IMR-90 (cell line): Measurements from ENCODE around the gene TMEM141. TPM values are rescaled to one million over a fixed set of nuclear protein-coding genes. Genes with fewer than 3 reads are reported as not detected.

Experiments used
- ATAC-seq: fragments of 200-7000 bp; cut with Tn5 transposase; 2 replicates; pipeline ENCODE4 v1.9.1; 2020; ENCODE audit warnings: low read depth, mild to moderate bottlenecking, moderate library complexity
- BruUV-seq: library from RNA; stranded (reverse); fragments of 400-500 nt; replicated peaks from 2 replicates; lab custom pipeline; 2021; lab: Mats Ljungman, UMichigan
- CTCF ChIA-PET: fragments of 300-600 bp; formaldehyde crosslinking; extraction: SDS; loops from one replicate; lab custom pipeline; 2021; ENCODE audit warnings: antibody characterized with exemption; lab: Yijun Ruan, JAX
- POLR2A ChIA-PET: fragments of 300-600 bp; sonication (Branson Sonifier 250); formaldehyde crosslinking; loops from one replicate; lab custom pipeline; 2022; ENCODE audit warnings: antibody characterized with exemption; ENCODE audit not compliant: unreplicated experiment; lab: Charles Lee
- DNase-seq: peaks from one replicate; pipeline ENCODE4 v3.0.0; 2013
- H2AFZ ChIP-seq: replicated peaks from 2 replicates; pipeline ENCODE3; 2013; ENCODE audit warnings: low read length, mild to moderate bottlenecking; ENCODE audit not compliant: poor library complexity
- H2AK5ac ChIP-seq: 2 replicates; pipeline ENCODE4 v1.6.1; 2013; ENCODE audit warnings: low read depth, low read length, inconsistent platforms
- H2AK9ac ChIP-seq: replicated peaks from 2 replicates; pipeline ENCODE3; 2013; ENCODE audit warnings: mild to moderate bottlenecking, low read depth, low read length, moderate library complexity; ENCODE audit not compliant: poor library complexity
- H2BK120ac ChIP-seq: 2 replicates; pipeline ENCODE4 v1.6.1; 2013; ENCODE audit warnings: low read depth, low read length, inconsistent platforms
- H2BK15ac ChIP-seq: 3 replicates; pipeline ENCODE4 v1.6.1; 2013; ENCODE audit warnings: low read depth, low read length, inconsistent platforms
- H2BK20ac ChIP-seq: 2 replicates; pipeline ENCODE4 v1.6.1; 2013; ENCODE audit warnings: low read depth, mild to moderate bottlenecking, inconsistent platforms, low read length, moderate library complexity
- H2BK5ac ChIP-seq: 2 replicates; pipeline ENCODE4 v1.6.1; 2013; ENCODE audit warnings: mild to moderate bottlenecking, low read depth, low read length, inconsistent platforms; ENCODE audit not compliant: poor library complexity, severe bottlenecking
- H3K14ac ChIP-seq: replicated peaks from 2 replicates; pipeline ENCODE4 v1.6.1; 2013; ENCODE audit warnings: low read depth, low read length, inconsistent platforms
- H3K18ac ChIP-seq: 2 replicates; pipeline ENCODE4 v1.6.1; 2013; ENCODE audit warnings: low read depth, low read length, control low read depth
- H3K23ac ChIP-seq: 2 replicates; pipeline ENCODE4 v1.6.1; 2013; ENCODE audit warnings: low read depth, low read length, inconsistent platforms
- H3K27ac ChIP-seq: 2 replicates; pipeline ENCODE4 v1.5.1; 2013; ENCODE audit warnings: mild to moderate bottlenecking, control low read depth, low read length; ENCODE audit not compliant: insufficient read depth
- H3K27me3 ChIP-seq: 2 replicates; pipeline ENCODE4 v1.6.1; 2013; ENCODE audit warnings: low read length; ENCODE audit not compliant: control insufficient read depth, insufficient read depth
- H3K36me3 ChIP-seq: 2 replicates; pipeline ENCODE4 v1.6.1; 2013; ENCODE audit warnings: low read length, mixed read lengths; ENCODE audit not compliant: control insufficient read depth, insufficient read depth
- H3K4ac ChIP-seq: 2 replicates; pipeline ENCODE4 v1.6.1; 2013; ENCODE audit warnings: low read depth, low read length, inconsistent platforms
- H3K4me1 ChIP-seq: 2 replicates; pipeline ENCODE4 v1.6.1; 2013; ENCODE audit warnings: low read length, mixed read lengths; ENCODE audit not compliant: control insufficient read depth, insufficient read depth
- H3K4me2 ChIP-seq: 2 replicates; pipeline ENCODE4 v1.6.1; 2013; ENCODE audit warnings: low read depth, mild to moderate bottlenecking, control low read depth, low read length, moderate library complexity
- H3K4me3 ChIP-seq: 2 replicates; pipeline ENCODE4 v1.5.1; 2013; ENCODE audit warnings: low read depth, mild to moderate bottlenecking, control low read depth, low read length, moderate library complexity; ENCODE audit not compliant: insufficient read depth
- H3K56ac ChIP-seq: 2 replicates; pipeline ENCODE4 v1.6.1; 2013; ENCODE audit warnings: low read length, inconsistent platforms; ENCODE audit not compliant: insufficient read depth; ENCODE audit errors: extremely low read depth
- H3K79me1 ChIP-seq, 2 experiments: 2 replicates each; pipeline ENCODE4 v1.6.1; 2013; ENCODE audit warnings: low read length in 2 of 2, inconsistent platforms in 1 of 2, low read depth in 1 of 2
- H3K9ac ChIP-seq: 2 replicates; pipeline ENCODE4 v1.6.1; 2013; ENCODE audit warnings: low read depth, low read length, control low read depth
- H3K9me1 ChIP-seq: 2 replicates; pipeline ENCODE4 v1.6.1; 2013; ENCODE audit warnings: low read length, inconsistent platforms; ENCODE audit not compliant: insufficient read depth
- H3K9me3 ChIP-seq: 2 replicates; pipeline ENCODE4 v1.6.1; 2013; ENCODE audit warnings: low read length; ENCODE audit not compliant: control insufficient read depth, insufficient read depth
- H4K20me1 ChIP-seq: 2 replicates; pipeline ENCODE4 v1.6.1; 2013; ENCODE audit warnings: low read length, inconsistent platforms; ENCODE audit not compliant: insufficient read depth
- H4K5ac ChIP-seq: 2 replicates; pipeline ENCODE4 v1.6.1; 2013; ENCODE audit warnings: mild to moderate bottlenecking, low read depth, low read length, control low read depth
- H4K8ac ChIP-seq, 2 experiments: 2 replicates each; pipeline ENCODE4 v1.6.1; 2013; ENCODE audit warnings: low read depth in 2 of 2, low read length in 2 of 2, control low read depth in 1 of 2, inconsistent platforms in 1 of 2
- H4K91ac ChIP-seq: 2 replicates; pipeline ENCODE4 v1.6.1; 2013; ENCODE audit warnings: low read depth, low read length, inconsistent platforms; ENCODE audit not compliant: insufficient read depth
- BHLHE40 ChIP-seq: fragments of 150-350 bp; IDR thresholded peaks from 2 replicates; pipeline ENCODE4 v1.6.1; 2016; ENCODE audit warnings: mild to moderate bottlenecking, low read depth, low read length
- ELK1 ChIP-seq: fragments of 150-350 bp; IDR thresholded peaks from 2 replicates; pipeline ENCODE4 v1.6.1; 2016; ENCODE audit warnings: low read depth, mild to moderate bottlenecking, low read length, moderate library complexity, borderline replicate concordance
- MXI1 ChIP-seq: IDR thresholded peaks from 2 replicates; pipeline ENCODE4 v1.6.1; 2012; ENCODE audit warnings: low read depth, mild to moderate bottlenecking, low read length, moderate library complexity, borderline replicate concordance
- NFE2L2 ChIP-seq: fragments of 150-350 bp; IDR thresholded peaks from 2 replicates; pipeline ENCODE4 v1.6.1; 2016; ENCODE audit warnings: low read depth, mild to moderate bottlenecking, low read length
- RFX5 ChIP-seq: IDR thresholded peaks from 2 replicates; pipeline ENCODE4 v1.8.0; 2012; ENCODE audit warnings: low read depth, mild to moderate bottlenecking, low read length, moderate library complexity
- WGBS, 2 experiments: methylation state at CpG; one replicate each; pipeline versions ENCODE4 v1.1.5 to v1.1.7; 2013; ENCODE audit warnings: missing lambda C conversion rate in 2 of 2; ENCODE audit not compliant: insufficient read length in 1 of 2; ENCODE audit errors: extremely low coverage in 2 of 2; 5-methylcytosine and 5-hydroxymethylcytosine counted together
- dilution Hi-C: fragments of 300-500 bp; cut with HindIII; formaldehyde crosslinking; loops from one replicate; pipeline ENCODE4 v1.14.3; 2018; ENCODE audit warnings: low sequenced_read_pairs; ENCODE audit not compliant: unreplicated experiment
- in situ Hi-C: fragments of 300-500 bp; cut with MboI; formaldehyde crosslinking; loops from 3 replicates; pipeline ENCODE4 v1.14.3; 2019; ENCODE audit warnings: low sequenced_read_pairs, inconsistent platforms, mixed read lengths
- intact Hi-C: fragments of 100-400 bp; cut with micrococcal nuclease; formaldehyde crosslinking; loops from 2 replicates; pipeline ENCODE4 v1.10.0; 2022
- polyA plus RNA-seq, 3 experiments: library from polyadenylated mRNA; depleted of rRNA; stranded (reverse); fragments of >200 nt; gene quantifications; 2 replicates each; pipeline ENCODE4 v1.2.3, GENCODE V29; 2012; ENCODE audit warnings: low replicate concordance in 1 of 3
- total RNA-seq: library from RNA; depleted of rRNA; stranded (reverse); fragments of >200 nt; gene quantifications from 2 replicates; pipeline ENCODE4 v1.2.3, GENCODE V29; 2012

The TMEM141 gene
- total and polyA plus RNA-seq, 2 of the 4 experiments (the other 2 are of a cell fraction): 39.1 to 77.8 TPM

GRCh38 chr9:136743639-136744211 is 47.4 kb upstream of the TMEM141 start:
- Histone ChIP-seq H3K9ac (no peak overlapping the region), H3K4ac (no peak overlapping the region), H4K5ac (no peak overlapping the region), H3K18ac (no peak overlapping the region), H3K56ac (no peak overlapping the region), H3K4me2 (no peak overlapping the region), H4K20me1 (no peaks in the 10 kb centered on the region; the same call in 1 of the 2 replicates), H3K14ac (no peak overlapping the region), H3K27ac (no peak overlapping the region), H2BK15ac (no peak overlapping the region), H4K8ac (no peak overlapping the region), H3K36me3 (no peaks in the 10 kb centered on the region), H3K4me3 (no peak overlapping the region), H4K91ac (no peak overlapping the region), H2AFZ (no peak overlapping the region), H2AK5ac (no peak overlapping the region), H3K79me1 (no peaks in the 10 kb centered on the region), H2BK20ac (no peak overlapping the region), H3K27me3 (peaks cover 61% of the 10 kb centered on the region), H3K23ac (no peak overlapping the region), H3K9me3 (no peaks in the 10 kb centered on the region), H3K4me1 (peaks cover 3% of the 10 kb centered on the region; the same call in 1 of the 2 replicates), H3K9me1 (no peaks in the 10 kb centered on the region), H2BK120ac (no peak overlapping the region), H2AK9ac (no peak overlapping the region), H2BK5ac (no peak overlapping the region)
- POLR2A ChIA-PET: no interaction called here
- DNase-seq: no peak
- 73% methylated on average over 4 of the region's 16 CpGs; no CpG with 5 or more reads in 1 of the 2 experiments for WGBS, 2 experiments
- TF ChIP-seq BHLHE40: no peak
- no peak for TF ChIP-seq ELK1
- no peak for TF ChIP-seq MXI1
- TF ChIP-seq RFX5: no peak
- TF ChIP-seq NFE2L2: no peak
- no TSS peak for BruUV-seq
- ATAC-seq: no peak
- CTCF ChIA-PET: no interaction called here
- dilution Hi-C loops (no loop called here), in situ Hi-C loops (no loop called here), intact Hi-C loops (no loop called here)
